ENCODE measurements around the gene PLCD4.

Gene PLCD4

DNA sequence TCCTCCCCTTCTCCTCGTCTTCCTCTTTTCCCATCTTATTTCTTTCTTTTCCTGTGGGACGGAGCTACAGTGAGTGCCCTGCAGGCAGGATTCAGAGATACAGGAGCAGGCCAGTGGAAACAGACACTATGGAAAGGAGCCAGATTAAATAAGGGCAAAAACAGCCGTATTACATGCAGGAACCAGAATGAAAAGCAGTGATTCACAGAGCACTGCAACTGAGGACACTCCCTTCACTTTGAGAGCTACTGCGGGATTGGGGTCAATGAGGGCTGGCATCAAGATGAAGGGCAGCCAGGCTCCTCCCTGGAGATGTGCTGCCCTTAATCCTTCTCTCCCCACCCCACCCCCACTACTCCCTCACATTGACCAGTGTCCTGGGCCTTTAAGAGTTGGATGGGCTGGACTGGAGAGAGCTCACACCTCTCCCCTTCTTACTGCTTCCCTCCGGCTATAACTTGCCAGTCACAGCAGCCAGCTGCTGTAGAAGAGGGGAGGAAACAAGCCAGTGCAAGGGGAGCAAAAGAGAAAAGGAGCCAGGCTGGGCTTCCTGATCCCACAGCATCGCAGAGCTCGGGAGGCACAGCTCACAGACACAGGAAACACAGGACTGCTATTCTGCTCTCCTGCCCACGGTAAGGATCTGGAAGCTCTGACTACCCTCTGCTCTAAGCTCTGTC, at the start of gene PLCD4:
Gene PLCD4, plus strand, starts transcription at position 464 of the 680 bp plus-strand sequence. CDS start 7,841 bp downstream, outside the sequence.
- no peak for DNase-seq (ENCODE audit: low read depth, low spot score)

DNA sequence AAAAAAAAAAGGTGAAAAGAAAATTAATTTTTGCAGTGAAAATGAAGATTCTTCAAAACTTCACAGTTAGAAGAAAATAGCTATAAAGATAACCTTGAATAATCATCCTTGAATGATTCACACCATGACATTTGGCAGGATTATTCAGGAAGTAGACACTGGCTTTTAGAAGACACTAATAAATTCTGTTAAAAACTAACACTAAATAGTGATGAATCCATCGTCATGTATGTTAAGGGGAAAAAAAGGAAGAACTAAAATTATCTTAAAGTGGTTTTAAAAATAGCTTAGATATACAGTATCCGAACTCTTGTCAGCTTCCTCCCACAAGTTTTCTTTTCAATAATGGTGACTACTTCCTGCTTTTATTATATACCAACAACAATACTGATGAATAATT, 49.8 kb upstream of the PLCD4 start:
- DNase-seq (ENCODE audit: low read depth, low spot score) = no peak

- no peak for DNase-seq (ENCODE audit: low read depth, low spot score)
Measured at GRCh38 chr2:218558986-218559385, 48.7 kb upstream of the PLCD4 start.

DNA sequence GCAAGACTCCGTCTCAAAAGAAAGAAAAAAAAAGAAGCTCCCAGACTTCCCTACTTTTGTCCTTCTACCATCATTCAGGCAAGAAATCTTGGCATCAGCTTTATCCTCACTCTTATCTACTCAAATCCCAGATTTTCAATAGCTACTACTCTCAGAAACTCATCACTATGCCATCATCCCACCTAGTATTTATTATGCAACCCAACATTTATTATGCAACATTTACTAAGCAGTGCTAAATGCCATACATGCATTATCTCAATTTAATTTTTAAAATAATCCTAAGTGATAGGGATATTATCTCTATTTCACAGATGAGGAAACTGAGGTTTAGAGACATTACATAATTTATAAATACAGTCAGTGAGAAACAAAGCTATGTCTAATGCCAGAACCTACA, 43.6 kb upstream of the PLCD4 start:
- DNase-seq (ENCODE audit: low read depth, low spot score) = no peak

DNA sequence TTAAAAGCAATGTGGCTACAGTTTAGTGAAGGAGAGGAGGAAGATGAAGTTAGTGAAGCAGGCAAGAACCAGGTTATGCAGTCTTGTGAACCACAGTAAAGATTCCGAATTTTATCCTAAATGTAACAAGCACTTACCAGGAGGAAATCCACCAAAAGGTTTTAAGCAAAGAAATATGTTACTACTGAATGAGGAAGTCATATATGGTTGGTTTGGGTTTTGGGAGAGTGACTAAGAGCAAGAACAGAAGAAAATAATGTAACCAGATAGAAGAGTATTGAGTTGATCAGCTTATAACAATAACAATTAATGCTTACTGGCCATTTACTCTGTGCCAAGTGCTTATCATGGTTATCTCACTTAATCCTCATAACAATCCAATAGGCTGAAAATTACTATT, 41.4 kb upstream of the PLCD4 start:
- no peak for DNase-seq (ENCODE audit: low read depth, low spot score)

DNA sequence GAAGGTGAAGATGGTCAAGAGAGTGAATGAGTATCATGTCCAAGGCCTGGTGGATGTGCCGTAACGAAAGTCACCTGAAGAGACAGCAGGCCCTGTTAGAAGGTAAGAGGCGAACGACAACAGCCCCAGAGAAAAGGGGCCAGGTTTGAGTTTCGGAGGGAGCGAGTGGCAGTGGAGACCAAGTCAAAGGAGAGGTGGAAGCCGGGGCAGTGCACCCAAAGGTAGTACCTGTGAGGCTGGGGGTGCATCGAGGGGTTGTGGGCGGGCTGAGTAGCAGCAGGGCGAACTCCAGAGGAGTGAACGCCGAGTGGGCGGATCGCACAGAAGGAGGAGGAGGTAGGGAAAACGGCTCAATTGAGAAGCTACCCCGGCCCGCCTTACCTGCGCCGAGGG, 39.9 kb upstream of the PLCD4 start:
- DNase-seq (ENCODE audit: low read depth, low spot score) = peak; percentile 2

DNA sequence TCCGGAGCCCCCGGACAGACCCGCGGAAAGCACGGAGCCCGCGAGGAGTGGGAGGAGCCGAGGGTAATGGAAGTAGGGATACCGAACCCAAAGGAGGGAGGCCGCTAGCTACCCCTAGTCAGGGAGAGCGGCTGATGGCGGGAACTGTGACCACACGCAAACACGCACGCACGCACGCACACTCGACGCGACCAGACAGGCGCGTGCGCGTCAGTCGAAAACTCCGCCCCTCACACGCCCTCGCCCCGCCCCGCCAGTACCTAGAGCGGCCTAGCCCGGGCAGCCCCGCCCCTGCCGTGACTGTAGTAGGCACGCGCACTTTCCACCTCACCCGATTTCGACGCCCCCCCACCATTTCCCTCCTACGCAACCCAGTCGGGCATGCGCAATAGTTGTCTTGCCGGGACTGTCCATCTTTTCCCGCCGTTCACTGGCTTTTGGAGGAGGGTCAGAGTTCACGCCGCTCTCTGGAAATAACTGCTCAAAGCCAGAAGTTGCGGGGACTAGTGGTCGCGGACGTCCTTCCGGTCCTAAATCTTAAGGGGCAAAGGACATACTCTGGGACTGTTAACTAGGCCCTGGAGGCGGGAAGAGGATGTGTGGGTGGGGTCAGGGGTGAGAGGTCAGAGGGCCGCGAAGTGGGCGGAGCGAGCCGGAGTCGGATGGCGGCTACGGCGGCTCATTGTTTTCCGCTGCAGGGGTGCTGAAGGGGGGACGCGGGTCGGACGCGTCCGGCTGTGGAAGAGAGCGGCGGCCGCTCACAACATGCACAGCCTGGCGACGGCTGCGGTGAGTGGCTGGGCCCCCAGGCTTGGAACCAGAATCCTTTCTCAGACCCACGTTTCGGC, 39.3 kb upstream of the PLCD4 start, which contains the start of the genes CNOT9 and USP37:
Gene CNOT9, plus strand, starts transcription at position 650 of the 848 bp plus-strand sequence. Its CDS starts 116 bp downstream, at position 766.
Gene USP37, minus strand, starts transcription at position 162 of the 848 bp plus-strand sequence. CDS start 9,698 bp downstream, outside the sequence.
- peak; percentile 80 for DNase-seq (ENCODE audit: low read depth, low spot score)

GRCh38 chr2:218569038-218569431, 38.7 kb upstream of the PLCD4 start:
- peak; percentile 5 for DNase-seq (ENCODE audit: low read depth, low spot score)

DNA sequence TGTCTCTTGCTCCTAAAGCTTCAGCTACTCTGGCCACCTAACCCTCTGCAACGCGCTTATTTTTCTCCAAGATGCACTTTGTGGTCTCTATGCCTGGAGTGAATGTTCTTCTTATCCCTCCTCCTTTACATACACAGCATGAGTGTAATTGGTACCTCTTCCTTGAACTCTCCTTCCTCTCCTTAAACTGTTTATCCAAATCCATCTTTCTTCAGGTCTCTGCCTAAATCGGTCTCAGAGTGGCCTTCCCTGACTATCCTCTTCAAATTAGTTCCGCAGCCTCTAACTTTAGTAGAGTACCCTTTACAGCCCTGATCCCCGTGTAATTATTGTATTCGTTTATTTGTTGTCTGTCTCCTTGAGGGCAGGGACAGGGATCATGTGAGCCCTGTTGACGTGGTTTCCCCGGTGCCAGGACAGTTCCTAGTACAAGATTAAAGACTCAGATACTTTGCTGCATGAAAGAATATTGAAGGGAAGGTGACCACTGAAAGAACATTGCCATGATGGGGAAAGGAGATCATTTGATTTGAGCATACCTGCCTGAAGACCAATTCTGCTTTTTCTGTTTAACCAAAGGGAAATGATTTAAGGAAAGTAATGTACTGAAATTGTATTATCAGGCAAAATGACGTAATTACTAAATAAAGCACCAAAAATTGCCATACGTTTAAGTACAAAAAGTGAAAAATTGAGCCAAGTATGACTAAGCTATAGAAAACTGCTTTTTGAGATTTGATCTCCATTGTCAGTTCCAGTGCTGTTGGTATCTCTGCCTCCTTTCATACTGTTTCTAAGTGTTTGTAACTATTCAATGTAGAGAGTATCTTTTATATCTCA, 37.8 kb upstream of the PLCD4 start:
- DNase-seq (ENCODE audit: low read depth, low spot score) = no peak

GRCh38 chr2:218570850-218571249, 36.8 kb upstream of the PLCD4 start:
- no peak for DNase-seq (ENCODE audit: low read depth, low spot score)

DNA sequence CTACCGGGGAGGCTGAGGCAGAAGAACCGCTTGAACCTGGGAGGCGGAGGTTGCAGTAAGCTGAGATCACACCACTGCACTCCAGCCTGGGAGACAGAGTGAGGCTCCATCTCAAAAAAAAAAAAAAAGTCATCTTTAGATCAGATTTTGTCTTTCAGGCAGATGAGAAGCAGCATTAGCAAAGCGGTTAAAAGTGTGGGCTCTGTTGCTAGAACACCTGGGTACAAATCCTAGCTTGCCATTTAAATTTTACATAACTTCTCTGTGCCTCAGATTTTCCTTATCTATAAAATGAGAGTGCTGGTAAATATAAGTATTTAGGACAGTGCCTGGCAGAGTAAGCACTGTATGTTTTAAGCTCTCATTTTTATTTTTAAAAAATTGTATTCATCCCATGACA, 30.8 kb upstream of the PLCD4 start:
- no peak for DNase-seq (ENCODE audit: low read depth, low spot score)

- DNase-seq (ENCODE audit: low read depth, low spot score) = no peak
Measured at GRCh38 chr2:218577482-218578220, 30.0 kb upstream of the PLCD4 start.

DNA sequence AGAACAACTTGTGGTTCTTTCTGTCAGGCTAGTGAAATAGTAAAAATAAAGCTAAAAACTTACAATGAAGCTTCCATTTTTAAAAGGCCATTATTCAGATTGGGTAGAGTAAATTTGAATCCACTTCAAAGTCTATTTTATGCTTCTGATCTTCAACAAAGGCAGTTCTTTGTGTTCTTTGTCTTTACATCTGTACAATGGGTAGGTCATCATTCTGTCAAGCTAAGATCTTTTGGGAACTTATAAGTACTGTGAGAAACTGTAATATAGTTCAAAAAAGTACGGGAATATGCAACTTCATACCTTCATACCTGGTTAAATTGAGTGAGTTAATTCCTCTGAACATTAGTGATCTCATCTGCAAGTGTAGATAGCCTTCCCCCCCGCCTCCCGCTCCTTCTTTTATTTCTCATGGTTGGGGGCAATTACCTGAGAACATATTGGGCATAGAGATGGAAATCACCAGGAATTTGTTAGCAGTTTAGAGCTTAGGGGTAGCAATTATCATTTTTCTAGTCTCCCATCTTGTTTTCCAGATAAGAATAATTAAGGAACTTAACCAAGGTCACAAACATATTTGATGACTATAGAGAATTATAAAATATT, 29.3 kb upstream of the PLCD4 start:
- DNase-seq (ENCODE audit: low read depth, low spot score) = no peak

DNA sequence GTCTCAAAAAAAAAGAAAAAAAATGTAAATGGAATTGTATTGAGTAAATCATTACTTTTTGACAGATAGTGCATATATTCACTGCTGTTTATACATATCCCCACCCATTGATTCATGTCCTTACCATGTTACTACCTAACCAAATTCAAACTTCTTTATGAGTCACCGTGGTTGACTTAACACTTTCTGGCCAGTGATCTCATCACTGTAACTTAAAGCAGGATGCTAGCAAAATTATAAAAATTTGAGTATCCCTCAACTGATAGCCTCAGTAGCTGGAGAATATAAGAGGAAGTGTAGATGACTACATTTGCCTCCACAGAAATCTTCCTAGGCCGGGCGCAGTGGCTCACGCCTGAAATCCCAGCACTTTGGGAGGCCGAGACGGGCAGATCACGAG, 25.6 kb upstream of the PLCD4 start:
- DNase-seq (ENCODE audit: low read depth, low spot score) = no peak

DNA sequence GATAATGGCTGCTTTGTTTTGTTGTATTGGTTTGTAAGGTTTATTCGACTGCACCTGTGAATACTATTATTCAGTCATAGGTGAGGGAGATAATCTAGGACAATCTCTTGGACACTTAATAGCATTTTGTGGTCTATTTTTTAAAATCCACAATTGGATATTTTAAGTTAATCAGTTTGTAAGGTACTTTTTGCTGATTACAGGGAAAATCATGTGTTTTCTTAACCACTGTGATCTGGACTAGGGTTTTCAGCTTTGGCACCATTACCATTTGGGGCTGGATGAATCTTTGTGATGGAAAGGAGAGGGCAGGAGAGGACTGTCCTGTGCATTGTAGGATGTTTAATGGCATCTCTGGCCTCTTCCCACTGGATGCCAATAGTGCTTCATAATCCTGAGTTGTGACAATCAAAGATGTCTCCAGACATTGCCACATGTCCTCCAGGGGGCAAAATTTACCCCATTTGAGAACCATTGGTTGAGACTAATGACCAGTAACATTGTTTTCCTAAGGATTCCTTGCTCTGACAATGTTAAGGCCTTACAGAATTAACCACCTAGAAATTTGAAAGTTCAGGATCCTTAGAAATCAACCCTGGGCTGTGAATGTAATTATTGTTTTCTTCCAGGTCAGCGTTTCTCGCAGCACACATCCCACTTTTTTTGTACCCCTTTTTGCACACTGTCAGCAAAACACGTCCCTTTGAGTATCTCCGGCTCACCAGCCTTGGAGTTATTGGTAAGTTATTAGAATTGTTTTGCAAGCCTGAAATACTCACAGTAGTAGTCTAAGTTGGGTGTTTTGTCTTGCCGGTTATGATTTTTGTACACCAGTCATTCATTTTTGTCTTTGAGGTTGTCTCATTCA, 23.5 kb upstream of the PLCD4 start:
- DNase-seq (ENCODE audit: low read depth, low spot score) = no peak

- no peak for DNase-seq (ENCODE audit: low read depth, low spot score)
Measured at GRCh38 chr2:218585541-218585940, 22.2 kb upstream of the PLCD4 start.

GRCh38 chr2:218605432-218605831, 2.3 kb upstream of the PLCD4 start:
- DNase-seq (ENCODE audit: low read depth, low spot score) = no peak

DNA sequence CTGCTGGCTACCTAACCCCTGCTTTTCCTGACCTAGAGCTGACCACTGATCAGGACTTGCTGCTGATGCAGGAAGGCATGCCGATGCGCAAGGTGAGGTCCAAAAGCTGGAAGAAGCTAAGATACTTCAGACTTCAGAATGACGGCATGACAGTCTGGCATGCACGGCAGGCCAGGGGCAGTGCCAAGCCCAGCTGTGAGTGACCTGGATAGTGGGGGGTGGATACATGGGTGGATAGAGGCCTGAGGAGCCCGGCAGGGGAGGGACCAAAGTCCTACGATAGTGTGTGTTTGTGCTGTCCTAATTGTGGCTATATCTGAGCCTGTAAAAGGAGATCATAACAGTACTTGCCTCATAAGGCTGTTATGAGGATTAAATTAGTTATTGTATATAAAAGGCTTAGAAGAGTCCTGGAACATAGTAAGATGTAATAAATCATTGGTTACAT, 8.2 kb downstream of the PLCD4 start:
- DNase-seq (ENCODE audit: low read depth, low spot score) = no peak

GRCh38 chr2:218618102-218618860, 10.6 kb downstream of the PLCD4 start:
- DNase-seq (ENCODE audit: low read depth, low spot score) = no peak
